ENCODE measurements around the gene DNAAF2.

DNA sequence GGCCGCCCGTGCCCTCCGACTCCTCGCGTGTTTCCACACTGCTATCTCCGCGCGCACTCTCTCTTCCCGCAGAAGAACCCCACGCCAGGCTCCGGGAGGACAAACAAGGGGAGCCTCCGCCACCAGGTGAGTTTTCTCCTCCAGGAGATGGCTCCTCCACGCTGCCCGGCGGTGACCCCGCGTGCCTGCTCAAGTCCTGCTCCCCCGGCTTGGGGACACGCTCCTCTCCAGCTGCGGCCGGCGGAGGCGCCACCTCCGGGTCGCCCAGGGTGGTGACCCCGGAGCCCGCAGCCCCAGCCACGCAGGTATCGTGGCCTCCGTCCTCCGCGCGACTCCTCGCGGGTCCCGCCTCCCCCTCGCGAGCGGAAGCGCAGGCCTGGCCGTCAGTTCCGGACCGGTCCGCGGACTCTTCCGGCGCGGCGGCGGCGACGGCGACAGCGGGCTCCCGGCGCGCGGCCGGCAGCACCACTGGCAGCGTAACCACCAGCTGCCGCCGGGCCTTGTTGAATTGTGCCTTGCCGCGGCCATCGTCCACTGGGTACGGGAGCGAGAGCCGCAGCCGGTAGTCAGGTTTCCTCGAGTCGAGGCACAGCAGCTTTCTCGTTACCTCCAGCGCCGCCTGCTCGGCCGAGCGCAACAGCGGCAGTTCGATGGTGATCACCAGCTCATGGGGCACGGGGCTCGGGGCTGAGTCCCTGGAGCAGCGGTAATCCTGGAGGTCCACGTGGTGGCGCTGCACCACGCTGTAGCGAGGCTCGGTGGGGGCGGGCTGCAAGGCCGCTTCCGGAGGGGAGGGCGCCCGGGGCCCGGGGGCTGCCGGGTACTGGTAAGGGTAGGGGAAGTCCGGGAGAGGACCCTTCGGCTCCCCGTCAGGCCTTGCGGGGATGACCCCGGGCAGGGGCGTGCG lies 1.2 kb downstream of the DNAAF2 start:
- TF ChIP-seq CTCF (IDR thresholded peaks at IDR 0.05; ENCODE audit: insufficient read depth, low read length) (peak; percentile 62), POLR2AphosphoS5 (IDR thresholded peaks at IDR 0.05; ENCODE audit: low read depth) (peak; percentile 89), GABPA (IDR thresholded peaks at IDR 0.05; ENCODE audit: low read depth) (peak; percentile 75), SPI1 (IDR thresholded peaks at IDR 0.05; ENCODE audit: borderline replicate concordance, low read depth) (peak; percentile 32; the same call in 1 of the 2 replicates)

All from HL-60 (cell line).